ENCODE data around the gene SLC35E2B.
"Not testable (repeated sequence)": the region's sequence is repeated elsewhere in the genome, so short reads cannot be mapped to it uniquely, and the experiment has no call there.

Gene SLC35E2B

DNA sequence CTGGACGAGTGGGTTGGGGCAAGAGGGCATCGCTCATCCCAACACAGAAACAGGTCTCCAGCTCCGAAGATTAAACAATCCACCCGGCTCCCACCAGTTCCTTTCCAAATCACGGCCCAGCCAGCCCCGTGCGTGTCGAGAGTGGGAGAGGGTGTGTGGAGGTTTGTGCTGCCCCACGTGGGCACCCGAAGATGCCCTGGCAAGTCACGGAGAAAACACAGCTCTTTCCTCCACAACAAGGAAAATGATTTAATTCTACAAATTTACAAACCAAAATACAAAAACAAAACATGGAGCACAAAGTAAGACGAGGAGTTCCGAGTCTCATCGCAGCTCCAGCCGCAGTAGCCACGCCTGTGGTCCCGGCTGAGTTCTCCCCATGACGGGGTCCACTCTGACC, 9.9 kb upstream of the SLC35E2B start:
- peak; percentile 42 for DNase-seq

DNA sequence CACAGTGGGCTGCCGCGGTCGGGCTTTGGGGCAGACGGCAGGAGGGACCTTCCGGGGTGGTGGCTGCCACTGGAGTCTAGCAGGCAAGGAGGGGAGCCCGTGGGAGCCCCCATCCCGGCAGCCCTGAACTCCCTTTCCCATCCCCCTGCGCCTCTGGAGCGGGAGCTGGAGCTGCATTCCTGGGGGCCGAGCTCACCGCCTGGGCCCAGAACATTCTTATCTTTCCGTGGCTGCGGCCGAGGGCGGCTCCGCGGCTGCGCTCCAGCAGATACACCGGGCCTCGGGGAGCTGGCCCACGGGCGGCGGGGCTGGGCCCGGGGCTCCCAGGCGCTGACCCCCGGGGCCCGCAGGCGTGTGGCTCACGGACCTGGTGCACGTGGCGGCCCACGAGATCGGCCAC, 8.0 kb upstream of the SLC35E2B start:
- not testable (repeated sequence) for DNase-seq

- not testable (repeated sequence) for DNase-seq
Observed at GRCh38 chr1:1700067-1700466, 7.5 kb upstream of the SLC35E2B start.

- peak; percentile 47 for DNase-seq
Observed at GRCh38 chr1:1699061-1699460, 6.5 kb upstream of the SLC35E2B start.

- not testable (repeated sequence) for DNase-seq
Observed at GRCh38 chr1:1697358-1698183, 5.0 kb upstream of the SLC35E2B start.

DNA sequence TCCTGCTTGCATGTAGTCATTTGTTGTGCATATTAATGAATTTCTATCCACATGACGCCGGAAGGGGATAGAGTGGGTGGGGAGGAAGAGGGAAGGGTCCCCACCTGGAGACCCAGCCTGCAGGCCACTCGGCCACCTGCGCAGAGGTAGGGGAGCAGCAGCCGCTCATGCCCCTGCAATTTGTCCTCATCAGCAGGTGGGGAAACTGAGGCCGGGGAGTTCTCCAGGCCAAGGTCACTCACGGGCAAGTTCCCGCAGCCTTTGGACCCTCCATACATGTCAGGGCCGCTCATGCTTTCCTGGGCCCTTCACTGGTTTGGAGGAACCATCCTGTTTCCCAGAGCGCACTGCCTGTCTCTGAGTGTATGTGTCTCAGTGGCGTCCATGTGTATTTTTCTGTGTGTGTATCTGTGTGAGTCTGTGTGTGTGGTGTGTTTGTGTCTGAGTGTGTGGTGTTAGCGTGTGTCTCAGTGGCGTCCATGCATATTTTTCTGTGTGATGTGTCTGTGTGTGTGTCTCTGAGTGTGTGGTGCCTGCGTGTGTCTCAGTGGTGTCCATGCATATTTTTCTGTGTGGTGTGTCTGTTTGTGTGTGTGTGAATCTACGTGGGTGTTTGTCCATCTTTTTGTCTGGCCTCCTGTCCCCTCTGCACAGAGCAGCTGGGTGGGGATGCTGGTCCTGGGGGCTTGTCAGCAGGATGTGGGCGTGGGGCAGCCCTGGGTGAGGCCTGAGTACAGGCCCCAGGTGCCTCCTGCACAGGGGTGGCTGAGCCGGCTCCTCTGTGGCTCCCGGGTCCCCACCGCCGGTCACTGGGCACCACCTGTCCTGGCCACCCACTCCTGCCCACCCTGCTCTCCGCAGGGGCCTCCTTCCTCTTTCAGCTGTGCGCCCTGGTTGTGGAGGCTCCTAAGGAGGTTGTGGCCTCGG, 4.1 kb upstream of the SLC35E2B start:
- DNase-seq: not testable (repeated sequence)

GRCh38 chr1:1692324-1692713, 276 bp downstream of the SLC35E2B start:
- peak; percentile 94 for DNase-seq

GRCh38 chr1:1691443-1691842, 1.2 kb downstream of the SLC35E2B start:
- not testable (repeated sequence) for DNase-seq

GRCh38 chr1:1689526-1689925, 3.1 kb downstream of the SLC35E2B start:
- not testable (repeated sequence) for DNase-seq

DNA sequence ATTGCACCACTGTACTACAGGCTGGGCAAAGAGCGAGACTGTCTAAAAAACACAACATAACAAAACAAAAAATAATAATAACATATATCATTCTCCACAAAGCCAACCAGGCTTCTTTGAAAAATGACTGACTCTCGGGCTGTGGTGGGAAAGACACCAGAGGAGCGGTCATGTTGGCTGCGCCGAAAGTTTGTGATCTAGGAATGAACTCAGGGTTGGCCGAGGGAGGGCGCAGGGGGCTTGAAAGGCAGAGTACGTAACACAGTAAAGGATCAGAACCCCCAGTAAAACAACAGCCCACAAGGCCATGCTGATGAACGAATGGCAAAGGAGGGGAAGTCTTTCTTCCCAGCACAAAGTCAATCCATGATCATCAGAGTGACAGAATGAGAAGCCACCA, 4.7 kb downstream of the SLC35E2B start:
- no peak for DNase-seq

DNA sequence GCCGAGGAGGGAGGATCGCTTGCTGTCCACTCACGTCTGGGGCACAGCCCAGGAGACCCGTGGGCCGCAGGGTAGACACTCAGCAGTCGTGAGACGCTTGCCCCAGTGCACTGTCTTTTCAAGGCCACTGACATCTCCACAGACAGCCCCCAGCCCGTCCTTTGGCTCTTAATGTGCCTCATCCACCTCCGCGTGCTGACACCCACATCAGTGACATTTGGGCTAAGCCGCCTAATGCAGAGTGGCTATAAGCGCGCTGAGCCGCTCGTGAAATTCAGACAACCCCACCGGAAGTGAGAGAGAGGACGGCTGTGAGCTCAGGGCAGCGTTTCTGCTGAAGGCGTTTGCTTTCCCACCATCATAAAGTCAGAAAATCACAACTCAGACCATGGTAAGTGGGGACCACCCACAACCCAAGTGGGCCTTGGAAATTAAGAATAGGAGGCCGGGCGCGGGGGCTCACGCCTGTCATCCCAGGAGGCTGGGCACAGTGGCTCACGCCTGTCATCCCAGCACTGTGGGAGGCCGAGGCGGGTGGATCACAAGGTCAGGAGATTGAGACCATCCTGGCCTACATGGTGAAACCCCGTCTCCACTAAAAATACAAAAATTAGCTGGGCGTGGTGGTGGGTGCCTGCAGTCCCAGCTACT, 8.4 kb downstream of the SLC35E2B start:
- no peak for DNase-seq

DNA sequence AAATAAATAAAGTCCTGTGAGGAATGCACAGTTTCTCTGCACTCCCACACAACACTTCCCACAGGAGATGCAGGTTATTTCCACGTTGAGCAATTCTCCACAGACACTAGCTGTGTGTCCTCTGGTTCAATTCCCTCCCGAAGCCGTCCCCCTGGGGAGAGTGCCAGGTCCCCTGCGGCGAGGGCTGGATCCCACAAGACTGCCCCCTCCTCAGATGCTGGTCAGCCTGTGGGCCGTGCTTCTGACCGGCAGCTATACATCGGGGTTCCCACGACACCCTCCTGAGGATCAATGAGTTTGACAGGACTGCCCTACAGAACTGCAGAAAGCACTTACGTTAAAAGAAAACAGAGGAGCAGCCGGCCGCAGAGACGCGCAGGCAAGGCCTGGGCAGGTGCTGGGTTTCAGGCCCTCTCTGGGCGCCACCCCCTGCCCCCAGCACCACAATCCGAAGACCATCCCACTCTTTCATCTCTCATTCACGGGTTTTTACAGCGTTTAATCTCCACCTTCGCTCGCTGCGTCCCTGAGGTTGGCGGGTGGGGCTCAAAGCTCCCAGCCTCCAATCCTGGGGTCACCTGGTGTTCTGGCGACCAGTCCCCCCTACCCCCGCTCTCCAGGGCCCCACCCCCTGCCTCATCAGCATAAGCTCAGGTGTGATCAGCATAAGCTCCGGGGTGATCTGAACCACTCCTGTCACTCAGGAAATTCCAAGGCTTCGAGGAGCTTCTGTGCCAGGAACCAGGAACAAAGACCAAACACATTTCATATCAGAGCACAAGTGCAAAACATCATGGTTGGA, 9.3 kb downstream of the SLC35E2B start:
- DNase-seq: no peak

GRCh38 chr1:1680912-1681273, 11.7 kb downstream of the SLC35E2B start:
- DNase-seq: no peak

- no peak for DNase-seq
Observed at GRCh38 chr1:1680031-1680911, 12.3 kb downstream of the SLC35E2B start.

- no peak for DNase-seq
Observed at GRCh38 chr1:1678581-1679380, 13.8 kb downstream of the SLC35E2B start.

- DNase-seq: peak; percentile 83
Observed at GRCh38 chr1:1677718-1678580, 14.6 kb downstream of the SLC35E2B start.

- DNase-seq: not testable (repeated sequence)
Observed at GRCh38 chr1:1676087-1676486, 16.5 kb downstream of the SLC35E2B start.

DNA sequence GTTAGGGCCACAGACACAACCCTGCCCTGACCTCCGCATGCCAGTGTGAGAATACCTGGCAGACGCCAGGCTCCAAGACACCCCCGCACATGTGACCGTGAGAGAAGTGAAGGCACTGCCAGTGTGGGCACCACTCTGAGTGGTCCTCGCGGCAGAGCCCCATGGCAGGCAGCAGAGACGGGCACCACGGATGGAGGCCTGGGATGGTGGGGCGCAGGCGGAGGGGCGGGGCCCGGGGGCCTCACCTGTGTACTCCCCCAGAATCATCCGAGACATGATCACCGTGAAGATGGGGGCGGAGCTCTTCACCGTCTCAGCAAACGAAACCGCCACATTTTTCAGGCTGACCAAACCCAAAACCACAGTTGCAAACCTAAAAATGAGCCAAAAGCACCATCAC, 17.4 kb downstream of the SLC35E2B start:
- DNase-seq: not testable (repeated sequence)

GRCh38 chr1:1674806-1675205, 17.8 kb downstream of the SLC35E2B start:
- not testable (repeated sequence) for DNase-seq
